BE2C (cell line): ENCODE results near the gene LAMA1.
A peak's percentile ranks its signal among the peaks of the same experiment; 100 is the strongest.

ENCODE experiments used
- DNase-seq: peaks from one replicate; pipeline ENCODE4 v3.0.0-alpha.2; 2020
- H3K27me3 ChIP-seq: fragments of 250-450 bp; sonication (Bioruptor Pico); 2 replicates; pipeline ENCODE4 v1.5.1; 2020; ENCODE audit warnings: mild to moderate bottlenecking
- H3K36me3 ChIP-seq: fragments of 250-450 bp; sonication (Bioruptor Pico); 2 replicates; pipeline ENCODE4 v1.5.1; 2020; ENCODE audit warnings: mild to moderate bottlenecking
- H3K4me1 ChIP-seq: fragments of 250-450 bp; sonication (Bioruptor Pico); 2 replicates; pipeline ENCODE4 v1.5.1; 2020
- H3K4me3 ChIP-seq: 2 replicates; pipeline ENCODE4 v1.5.1; 2011; ENCODE audit warnings: low read depth, low read length
- H3K9me3 ChIP-seq: fragments of 250-450 bp; sonication (Bioruptor Pico); 2 replicates; pipeline ENCODE4 v1.5.1; 2020
- TF ChIP-seq, protein P1 (sequence below): IDR thresholded peaks from 2 replicates; pipeline ENCODE4 v1.5.1; 2012; ENCODE audit warnings: mild to moderate bottlenecking, low read depth, low read length

The LAMA1 gene

DNA sequence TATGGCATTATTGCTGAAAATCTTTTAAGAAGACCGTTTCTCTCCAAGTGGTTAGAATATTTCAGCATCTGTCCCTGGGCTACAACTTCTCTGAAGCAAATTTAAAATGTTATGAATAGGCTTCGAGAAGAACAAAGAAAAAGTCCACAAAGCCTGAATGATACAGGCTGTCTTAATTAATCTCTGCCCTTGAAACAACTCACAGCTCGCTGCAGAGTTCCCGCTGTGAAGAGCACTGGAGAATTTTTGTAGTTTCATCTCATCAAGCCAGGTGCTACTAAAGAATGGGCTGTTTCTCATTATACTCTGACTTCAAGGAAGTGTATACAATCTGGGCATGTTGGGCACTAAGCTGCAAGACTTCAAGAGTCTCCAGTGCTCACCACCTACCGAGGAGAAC lies 67.6 kb downstream of the LAMA1 start:
- no peaks in the 10 kb centered on the region for H3K9me3 ChIP-seq
- DNase-seq, result no peak
- no peaks in the 10 kb centered on the region for H3K4me1 ChIP-seq
- H3K36me3 ChIP-seq, result no peaks in the 10 kb centered on the region
- TF ChIP-seq, protein P1, sequence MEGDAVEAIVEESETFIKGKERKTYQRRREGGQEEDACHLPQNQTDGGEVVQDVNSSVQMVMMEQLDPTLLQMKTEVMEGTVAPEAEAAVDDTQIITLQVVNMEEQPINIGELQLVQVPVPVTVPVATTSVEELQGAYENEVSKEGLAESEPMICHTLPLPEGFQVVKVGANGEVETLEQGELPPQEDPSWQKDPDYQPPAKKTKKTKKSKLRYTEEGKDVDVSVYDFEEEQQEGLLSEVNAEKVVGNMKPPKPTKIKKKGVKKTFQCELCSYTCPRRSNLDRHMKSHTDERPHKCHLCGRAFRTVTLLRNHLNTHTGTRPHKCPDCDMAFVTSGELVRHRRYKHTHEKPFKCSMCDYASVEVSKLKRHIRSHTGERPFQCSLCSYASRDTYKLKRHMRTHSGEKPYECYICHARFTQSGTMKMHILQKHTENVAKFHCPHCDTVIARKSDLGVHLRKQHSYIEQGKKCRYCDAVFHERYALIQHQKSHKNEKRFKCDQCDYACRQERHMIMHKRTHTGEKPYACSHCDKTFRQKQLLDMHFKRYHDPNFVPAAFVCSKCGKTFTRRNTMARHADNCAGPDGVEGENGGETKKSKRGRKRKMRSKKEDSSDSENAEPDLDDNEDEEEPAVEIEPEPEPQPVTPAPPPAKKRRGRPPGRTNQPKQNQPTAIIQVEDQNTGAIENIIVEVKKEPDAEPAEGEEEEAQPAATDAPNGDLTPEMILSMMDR, result no peak
- no peak overlapping the region for H3K4me3 ChIP-seq
- H3K27me3 ChIP-seq, result no peaks in the 10 kb centered on the region

DNA sequence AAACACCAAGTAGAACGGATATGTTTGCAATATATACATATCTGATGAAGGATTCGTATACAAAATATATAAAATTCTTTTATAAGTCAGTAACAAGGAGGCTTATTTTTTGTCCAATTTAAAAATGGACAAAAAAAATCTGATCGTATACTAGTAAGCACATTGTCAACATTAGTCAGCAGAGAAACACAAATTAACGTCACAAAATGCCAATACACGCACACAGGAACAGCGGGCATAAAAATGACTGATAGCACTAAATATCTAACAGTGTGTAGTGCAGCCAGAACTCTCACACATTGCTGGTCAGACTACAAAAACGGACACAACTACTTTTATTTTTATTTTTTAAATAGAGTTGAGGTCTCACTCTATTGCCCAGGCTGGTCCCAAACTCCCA lies 69.5 kb downstream of the LAMA1 start:
- TF ChIP-seq, protein P1, result no peak
- Histone ChIP-seq H3K4me3 (no peak overlapping the region), H3K27me3 (no peaks in the 10 kb centered on the region), H3K4me1 (no peaks in the 10 kb centered on the region), H3K36me3 (no peaks in the 10 kb centered on the region), H3K9me3 (no peaks in the 10 kb centered on the region)
- DNase-seq, result no peak

DNA sequence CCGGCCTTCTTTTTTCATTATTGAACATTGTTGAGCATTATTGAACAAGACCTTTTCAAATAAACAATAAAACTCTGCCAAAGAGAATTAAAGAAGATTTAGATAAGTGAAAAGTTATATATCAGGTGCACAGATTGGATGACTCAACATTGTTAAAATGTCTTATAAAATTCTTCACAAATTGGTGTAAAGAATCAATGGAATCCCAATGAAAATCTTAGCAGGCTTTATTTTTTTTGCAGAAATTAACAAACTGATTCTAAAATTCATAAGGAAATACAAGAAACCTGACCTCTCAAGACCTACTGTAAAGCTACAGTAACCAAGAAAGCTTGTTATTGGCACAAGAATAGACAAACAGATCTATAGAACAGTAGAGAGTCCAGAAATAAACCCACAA lies 70.3 kb downstream of the LAMA1 start:
- no peaks in the 10 kb centered on the region for H3K9me3 ChIP-seq
- TF ChIP-seq, protein P1, result no peak

DNA sequence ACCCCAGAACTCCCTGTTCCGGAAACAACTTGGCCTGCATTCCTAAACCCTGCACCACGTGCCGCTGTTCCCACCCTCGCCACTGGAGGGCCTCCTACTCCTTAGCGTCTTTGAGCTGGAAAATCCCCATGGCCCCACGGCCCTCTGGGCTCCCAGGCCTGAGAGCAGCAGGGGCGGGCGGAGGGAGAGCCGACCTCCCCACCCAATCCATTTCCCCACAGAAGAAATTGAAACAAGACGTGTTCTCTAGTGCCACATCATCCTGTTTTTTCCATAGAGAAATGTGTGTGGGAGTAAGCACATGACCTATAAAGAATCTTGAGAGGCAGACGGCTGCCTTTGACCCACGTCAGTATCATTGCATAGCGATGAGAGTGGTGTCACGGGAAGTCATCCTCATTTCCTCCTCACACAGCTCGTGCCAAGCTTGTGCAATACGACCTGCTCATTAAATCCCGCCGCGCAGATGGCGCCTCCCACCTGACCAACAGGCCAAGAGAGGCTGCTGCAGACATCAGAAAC lies 79.2 kb downstream of the LAMA1 start:
- no peaks in the 10 kb centered on the region for H3K9me3 ChIP-seq
- TF ChIP-seq, protein P1, result peak; percentile 37; the same call in 1 of the 2 replicates
- peak; percentile 16 for DNase-seq
- H3K4me1 ChIP-seq, result no peaks in the 10 kb centered on the region
- no peak overlapping the region for H3K4me3 ChIP-seq
- no peaks in the 10 kb centered on the region for H3K27me3 ChIP-seq
- no peaks in the 10 kb centered on the region for H3K36me3 ChIP-seq

More for the DNA sequence above, 70.3 kb downstream of the LAMA1 start:
- H3K4me1 ChIP-seq, result no peaks in the 10 kb centered on the region
- H3K36me3 ChIP-seq, result no peaks in the 10 kb centered on the region
- H3K4me3 ChIP-seq, result no peak overlapping the region
- no peaks in the 10 kb centered on the region for H3K27me3 ChIP-seq
- no peak for DNase-seq

DNA sequence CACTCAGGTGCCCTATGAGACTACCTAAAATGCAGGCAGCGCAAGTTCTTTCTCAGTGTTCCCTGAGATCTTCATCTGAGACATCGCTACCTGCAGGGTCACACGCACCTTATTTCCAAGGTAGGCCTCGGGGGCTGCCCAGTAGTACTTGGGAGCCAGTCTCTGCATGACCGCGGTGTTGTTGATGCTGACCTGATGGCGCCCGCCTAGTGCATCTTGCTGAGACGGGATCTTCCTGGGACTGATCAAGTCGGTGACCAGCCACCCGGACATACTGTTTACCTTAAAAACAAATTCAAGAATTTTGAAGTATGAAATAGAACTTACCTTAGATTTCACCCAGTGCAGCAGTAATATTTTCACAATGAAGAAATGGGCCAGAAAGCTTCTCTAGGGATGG lies 80.1 kb downstream of the LAMA1 start:
- no peak for DNase-seq
- Histone ChIP-seq H3K9me3 (no peaks in the 10 kb centered on the region), H3K27me3 (no peaks in the 10 kb centered on the region), H3K4me1 (no peaks in the 10 kb centered on the region), H3K36me3 (no peaks in the 10 kb centered on the region), H3K4me3 (no peak overlapping the region)
- TF ChIP-seq, protein P1, result no peak

DNA sequence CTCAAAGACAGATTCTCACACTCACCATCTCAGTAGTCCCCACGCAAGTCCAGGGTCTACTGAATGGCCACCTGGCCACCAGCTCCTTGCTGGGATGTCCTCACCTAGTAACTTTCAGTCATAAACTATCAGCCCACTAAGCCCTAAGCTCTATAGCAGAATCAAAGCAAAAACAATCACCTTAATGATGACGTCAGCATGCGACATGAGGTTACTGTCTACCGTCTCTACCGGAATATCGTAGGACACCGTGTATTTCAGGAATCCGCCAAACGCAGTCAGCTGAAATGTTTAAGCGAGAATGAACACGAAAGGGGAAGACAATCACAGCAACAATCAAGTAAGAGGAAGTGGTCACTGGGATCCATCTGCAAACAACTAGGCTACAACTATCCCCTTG lies 81.8 kb downstream of the LAMA1 start:
- Histone ChIP-seq H3K4me1 (no peaks in the 10 kb centered on the region), H3K36me3 (no peaks in the 10 kb centered on the region), H3K4me3 (no peak overlapping the region), H3K27me3 (no peaks in the 10 kb centered on the region), H3K9me3 (no peaks in the 10 kb centered on the region)
- TF ChIP-seq, protein P1, result no peak
- no peak for DNase-seq
